Brain microvascular endothelial cell (primary cell): ENCODE data around the gene BCLAF3.

Source experiments
- DNase-seq: peaks from one replicate; pipeline ENCODE4 v3.0.0-alpha.2; 2020
- H3K27ac ChIP-seq: fragments of 250-450 bp; sonication (Bioruptor Pico); 2 replicates; pipeline ENCODE4 v1.5.1; 2020; ENCODE audit warnings: mild to moderate bottlenecking, moderate library complexity
- H3K27me3 ChIP-seq: fragments of 250-450 bp; sonication (Bioruptor Pico); replicated peaks from 2 replicates; pipeline ENCODE4 v1.5.1; 2020; ENCODE audit warnings: mild to moderate bottlenecking
- H3K36me3 ChIP-seq: fragments of 250-450 bp; sonication (Bioruptor Pico); replicated peaks from 2 replicates; pipeline ENCODE4 v1.5.1; 2020; ENCODE audit warnings: mild to moderate bottlenecking
- H3K4me3 ChIP-seq: 2 replicates; pipeline ENCODE4 v1.5.1; 2011; ENCODE audit warnings: low read depth, mild to moderate bottlenecking, control low read depth, low read length, moderate library complexity
- in situ Hi-C: cut with HindIII; loops from 2 replicates; pipeline ENCODE4 v1.10.0; 2017; ENCODE audit warnings: low sequenced_read_pairs, low pct_ligation_motif_present
- TF ChIP-seq, protein P1 (sequence below): IDR thresholded peaks from 2 replicates; pipeline ENCODE4 v1.5.1; 2011; ENCODE audit warnings: low read depth, mild to moderate bottlenecking, moderate library complexity, low read length, control low read depth, inconsistent platforms; ENCODE audit errors: missing control alignments

BCLAF3 gene

GRCh38 chrX:19990556-19991349 lies at the start of gene BCLAF3:
Gene BCLAF3 (minus strand): TSS chrX:19991061. CDS start chrX:19970264, 20,797 bp downstream.
- no peak within 1 kb of the TSS for H3K27ac ChIP-seq

GRCh38 chrX:20038966-20039365 lies 48.1 kb upstream of the BCLAF3 start:
- in situ Hi-C loops: no loop called here
- H3K27ac ChIP-seq: no peak overlapping the region

More at GRCh38 chrX:19990556-19991349, at the start of gene BCLAF3:
- peak; percentile 63 for DNase-seq
- Histone ChIP-seq H3K4me3 (peak within 1 kb of the TSS; percentile 67), H3K27me3 (no peaks in the 10 kb centered on the region), H3K36me3 (no peaks in the 10 kb centered on the region)
- in situ Hi-C loops: no loop called here
- TF ChIP-seq, protein P1, sequence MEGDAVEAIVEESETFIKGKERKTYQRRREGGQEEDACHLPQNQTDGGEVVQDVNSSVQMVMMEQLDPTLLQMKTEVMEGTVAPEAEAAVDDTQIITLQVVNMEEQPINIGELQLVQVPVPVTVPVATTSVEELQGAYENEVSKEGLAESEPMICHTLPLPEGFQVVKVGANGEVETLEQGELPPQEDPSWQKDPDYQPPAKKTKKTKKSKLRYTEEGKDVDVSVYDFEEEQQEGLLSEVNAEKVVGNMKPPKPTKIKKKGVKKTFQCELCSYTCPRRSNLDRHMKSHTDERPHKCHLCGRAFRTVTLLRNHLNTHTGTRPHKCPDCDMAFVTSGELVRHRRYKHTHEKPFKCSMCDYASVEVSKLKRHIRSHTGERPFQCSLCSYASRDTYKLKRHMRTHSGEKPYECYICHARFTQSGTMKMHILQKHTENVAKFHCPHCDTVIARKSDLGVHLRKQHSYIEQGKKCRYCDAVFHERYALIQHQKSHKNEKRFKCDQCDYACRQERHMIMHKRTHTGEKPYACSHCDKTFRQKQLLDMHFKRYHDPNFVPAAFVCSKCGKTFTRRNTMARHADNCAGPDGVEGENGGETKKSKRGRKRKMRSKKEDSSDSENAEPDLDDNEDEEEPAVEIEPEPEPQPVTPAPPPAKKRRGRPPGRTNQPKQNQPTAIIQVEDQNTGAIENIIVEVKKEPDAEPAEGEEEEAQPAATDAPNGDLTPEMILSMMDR: peak; percentile 58

GRCh38 chrX:20037186-20037585 lies 46.3 kb upstream of the BCLAF3 start:
- Histone ChIP-seq H3K27ac (no peak overlapping the region), H3K36me3 (no peaks in the 10 kb centered on the region), H3K4me3 (no peak overlapping the region), H3K27me3 (no peaks in the 10 kb centered on the region)
- TF ChIP-seq, protein P1: no peak
- in situ Hi-C loops: no loop called here
- DNase-seq: no peak

More at GRCh38 chrX:20038966-20039365, 48.1 kb upstream of the BCLAF3 start:
- DNase-seq: no peak
- TF ChIP-seq, protein P1: no peak
- H3K36me3 ChIP-seq: no peaks in the 10 kb centered on the region
- H3K4me3 ChIP-seq: no peak overlapping the region
- no peaks in the 10 kb centered on the region for H3K27me3 ChIP-seq

GRCh38 chrX:20032201-20032600 lies 41.3 kb upstream of the BCLAF3 start:
- DNase-seq: no peak
- no peak overlapping the region for H3K27ac ChIP-seq
- in situ Hi-C loops: no loop called here
- H3K4me3 ChIP-seq: no peak overlapping the region
- TF ChIP-seq, protein P1: no peak
- no peaks in the 10 kb centered on the region for H3K36me3 ChIP-seq
- no peaks in the 10 kb centered on the region for H3K27me3 ChIP-seq

DNA sequence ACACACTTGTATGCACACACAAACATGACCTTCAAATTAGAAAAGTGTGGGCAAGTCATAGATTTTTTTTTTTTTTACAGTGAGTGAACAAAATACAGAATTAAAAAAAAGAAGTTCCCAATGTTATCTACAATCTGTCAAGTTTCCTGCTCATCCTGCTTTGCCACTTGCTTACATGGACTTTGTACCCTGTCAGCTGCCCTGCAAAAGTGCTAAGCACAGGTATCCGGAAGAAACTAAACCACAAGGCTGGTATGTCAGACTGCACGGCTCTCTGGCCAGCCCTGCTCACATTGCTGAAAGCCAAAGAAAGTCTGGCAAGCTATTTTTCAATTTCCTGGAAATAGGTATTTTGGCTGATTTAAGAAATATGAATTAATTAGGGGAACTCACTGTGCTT lies 38.9 kb upstream of the BCLAF3 start:
- H3K4me3 ChIP-seq: no peak overlapping the region
- H3K27me3 ChIP-seq: no peaks in the 10 kb centered on the region
- no peak overlapping the region for H3K27ac ChIP-seq
- no peaks in the 10 kb centered on the region for H3K36me3 ChIP-seq
- DNase-seq: no peak
- in situ Hi-C loops: no loop called here
- TF ChIP-seq, protein P1: no peak
